Stimulated activated CD4-positive, alpha-beta T cell treated with anti-CD3 and anti-CD28 coated beads, Interleukin-12 subunit alpha, Interleukin-12 subunit beta, amount 100 ng/mL, for 48 hours (primary cell): ENCODE measurements around the gene POU6F2.
"Not testable (repeated sequence)": the region's sequence is repeated elsewhere in the genome, so short reads cannot be mapped to it uniquely, and the experiment has no call there.

Experiments
- DNase-seq, 3 donors: peaks; one replicate each; pipeline ENCODE4 v3.0.0-alpha.2; 2020; ENCODE audit warnings: low read depth in 2 of 3, low spot score in 1 of 3

Gene POU6F2

GRCh38 chr7:38977685-38978084 is at the start of gene POU6F2:
Gene POU6F2, plus strand, starts transcription at chr7:38977909. Its CDS starts 45 bp downstream, at chr7:38977954.
- DNase-seq: no peak

GRCh38 chr7:38928506-38928905 is 49.2 kb upstream of the POU6F2 start:
- no peak for DNase-seq

- no peak for DNase-seq
Observed at GRCh38 chr7:38929460-38930171, 48.1 kb upstream of the POU6F2 start.

- peak; percentile 25 to 60 (median 34) for DNase-seq
Observed at GRCh38 chr7:38932509-38933168, 45.1 kb upstream of the POU6F2 start.

- no peak for DNase-seq
Observed at GRCh38 chr7:38934051-38934450, 43.7 kb upstream of the POU6F2 start.

- DNase-seq: no peak
Observed at GRCh38 chr7:38934536-38934935, 43.2 kb upstream of the POU6F2 start.

GRCh38 chr7:38936641-38937040 is 41.1 kb upstream of the POU6F2 start:
- DNase-seq: no peak

GRCh38 chr7:38938001-38938485 is 39.7 kb upstream of the POU6F2 start:
- DNase-seq: no peak

GRCh38 chr7:38938589-38938988 is 39.1 kb upstream of the POU6F2 start:
- DNase-seq: no peak

- DNase-seq: no peak
Observed at GRCh38 chr7:38940774-38941173, 36.9 kb upstream of the POU6F2 start.

- no peak for DNase-seq
Observed at GRCh38 chr7:38942431-38943051, 35.2 kb upstream of the POU6F2 start.

GRCh38 chr7:38947541-38947940 is 30.2 kb upstream of the POU6F2 start:
- not testable (repeated sequence) for DNase-seq

- DNase-seq: no peak
Observed at GRCh38 chr7:38950309-38950708, 27.4 kb upstream of the POU6F2 start.

GRCh38 chr7:38951213-38951612 is 26.5 kb upstream of the POU6F2 start:
- DNase-seq: no peak

GRCh38 chr7:38953227-38953626 is 24.5 kb upstream of the POU6F2 start:
- DNase-seq: no peak

GRCh38 chr7:38953971-38954370 is 23.7 kb upstream of the POU6F2 start:
- DNase-seq: no peak

GRCh38 chr7:38955892-38956291 is 21.8 kb upstream of the POU6F2 start:
- no peak for DNase-seq

- no peak for DNase-seq
Observed at GRCh38 chr7:38962028-38962427, 15.7 kb upstream of the POU6F2 start.

GRCh38 chr7:38964921-38965320 is 12.8 kb upstream of the POU6F2 start:
- no peak for DNase-seq

- no peak for DNase-seq
Observed at GRCh38 chr7:38973760-38974159, 3.9 kb upstream of the POU6F2 start.

GRCh38 chr7:38975944-38976392 is 1.7 kb upstream of the POU6F2 start:
- DNase-seq: no peak

GRCh38 chr7:38978491-38978890 is 782 bp downstream of the POU6F2 start:
- no peak for DNase-seq
